ENCODE results near the gene PLXNC1. TPM values are rescaled to one million over a fixed set of nuclear protein-coding genes. Genes with fewer than 3 reads are reported as not detected.

The PLXNC1 gene
- total and polyA plus RNA-seq, 9 of the 15 experiments (the other 6 are each of a cell fraction or from before 2014, with no cell fraction given): 0.08 to 0.87 (median 0.28) TPM

GRCh38 chr12:94144781-94145180 lies 3.6 kb upstream of the PLXNC1 start:
- Histone ChIP-seq H3K4me3 (no peak overlapping the region), H3K36me3 (ENCODE audit: control insufficient read depth, insufficient read depth, low read length) (no peaks in the 10 kb centered on the region), H4K20me1 (replicated peaks; ENCODE audit: control insufficient read depth, insufficient read depth, low read length) (no peaks in the 10 kb centered on the region), H3K9ac (ENCODE audit: insufficient read depth in 1 of 2, low read depth in 2 of 2, low read length in 2 of 2) (no peak overlapping the region), H3K4me1 (replicated peaks in 1 of 2; ENCODE audit: control insufficient read depth in 2 of 2, insufficient read depth in 2 of 2, low read length in 2 of 2) (peaks cover 9 to 23% of the 10 kb centered on the region in 2 experiments; a peak in 4 of 5 replicates), H3K4me2 (ENCODE audit: insufficient read depth, low read length) (no peak overlapping the region), H3K27ac (ENCODE audit: extremely low read depth, low read depth, low read length) (no peak overlapping the region), H2AFZ (ENCODE audit: low read depth, low read length) (no peak overlapping the region), H3K9me3 (replicated peaks; ENCODE audit: control insufficient read depth, insufficient read depth, low read depth, low read length) (no peaks in the 10 kb centered on the region), H3K27me3 (ENCODE audit: control insufficient read depth in 2 of 2, insufficient read depth in 2 of 2, low read length in 2 of 2) (peaks cover 12 to 63% of the 10 kb centered on the region in 2 experiments; a peak in 4 of 5 replicates), H3K9me1 (ENCODE audit: control insufficient read depth, insufficient read depth, low read length) (no peaks in the 10 kb centered on the region), H3K79me2 (ENCODE audit: control insufficient read depth, insufficient read depth, low read length) (no peaks in the 10 kb centered on the region)
- 0 out of 2 replicates have a peak, but pooled peaks have one; percentile 10 for TF ChIP-seq TAL1 (IDR thresholded peaks at IDR 0.05)
- peak; percentile 33 for TF ChIP-seq CBFA2T3 (IDR thresholded peaks at IDR 0.05)
- TF ChIP-seq, protein P1, sequence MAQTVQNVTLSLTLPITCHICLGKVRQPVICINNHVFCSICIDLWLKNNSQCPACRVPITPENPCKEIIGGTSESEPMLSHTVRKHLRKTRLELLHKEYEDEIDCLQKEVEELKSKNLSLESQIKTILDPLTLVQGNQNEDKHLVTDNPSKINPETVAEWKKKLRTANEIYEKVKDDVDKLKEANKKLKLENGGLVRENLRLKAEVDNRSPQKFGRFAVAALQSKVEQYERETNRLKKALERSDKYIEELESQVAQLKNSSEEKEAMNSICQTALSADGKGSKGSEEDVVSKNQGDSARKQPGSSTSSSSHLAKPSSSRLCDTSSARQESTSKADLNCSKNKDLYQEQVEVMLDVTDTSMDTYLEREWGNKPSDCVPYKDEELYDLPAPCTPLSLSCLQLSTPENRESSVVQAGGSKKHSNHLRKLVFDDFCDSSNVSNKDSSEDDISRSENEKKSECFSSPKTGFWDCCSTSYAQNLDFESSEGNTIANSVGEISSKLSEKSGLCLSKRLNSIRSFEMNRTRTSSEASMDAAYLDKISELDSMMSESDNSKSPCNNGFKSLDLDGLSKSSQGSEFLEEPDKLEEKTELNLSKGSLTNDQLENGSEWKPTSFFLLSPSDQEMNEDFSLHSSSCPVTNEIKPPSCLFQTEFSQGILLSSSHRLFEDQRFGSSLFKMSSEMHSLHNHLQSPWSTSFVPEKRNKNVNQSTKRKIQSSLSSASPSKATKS (CRISPR knock-in tag; IDR thresholded peaks at IDR 0.05): no peak
- no peak for TF ChIP-seq KLF10 (CRISPR knock-in tag; IDR thresholded peaks at IDR 0.05)
- no peak for TF ChIP-seq NFE2 (IDR thresholded peaks at IDR 0.05; ENCODE audit: low read depth)
- 0 out of 2 replicates have a peak, but pooled peaks have one; percentile 19 for TF ChIP-seq ARID1B (IDR thresholded peaks at IDR 0.05)
- peak; percentile 49 for TF ChIP-seq MEIS2 (IDR thresholded peaks at IDR 0.05; ENCODE audit: partially characterized antibody)
- peak; percentile 36; the same call in 1 of the 2 replicates for TF ChIP-seq ZBTB9 (CRISPR knock-in tag; IDR thresholded peaks at IDR 0.05)
- peak; percentile 24; the same call in 1 of the 2 replicates for TF ChIP-seq NCOR1 (IDR thresholded peaks at IDR 0.05)
- 0 out of 2 replicates have a peak, but pooled peaks have one; percentile 9 for TF ChIP-seq EP300 (IDR thresholded peaks at IDR 0.05; ENCODE audit: low read length)
- no TSS peak for BruUV-seq (replicated peaks)
- ATAC-seq: no peak
- no peak for FAIRE-seq
- WGBS (ENCODE audit: insufficient coverage, low coverage, missing lambda C conversion rate): 0% methylated on average over 3 of the region's 3 CpGs
- intact Hi-C loops (cut with micrococcal nuclease): loop anchor here (1.0 to 5.0 kb wide), 2 partner anchors 53 to 389 kb away; no protein-coding TSS in a partner anchor
- DNase-seq (ENCODE audit: extremely low read depth in 1 of 4, low spot score in 3 of 4): peak in 1 of 4 experiments; percentile 36
- CTCF ChIA-PET (ENCODE audit: low intra/inter-chr PET ratio): interaction anchor here (2.9 kb wide), 1 partner anchor 388 kb away, joined by 15 read pairs; no protein-coding TSS in a partner anchor
- POLR2A ChIA-PET: interaction anchor here (0.6 to 1.5 kb wide), 3 partner anchors 21 to 137 kb away, joined by 3 read pairs; no protein-coding TSS in a partner anchor
- in situ Hi-C loops (cut with MboI): no loop called here

Measured in K562 (cell line).